Purkinje cell (primary cell): ENCODE results near the gene CHCHD2. TPM values are rescaled to one million over a fixed set of nuclear protein-coding genes. Genes with fewer than 3 reads are reported as not detected.

Experiments
- polyA plus RNA-seq: library from polyadenylated mRNA; unstranded; fragments of >200 nt; fragmentation: Nextera tagmentation; gene quantifications from 2 replicates; pipeline ENCODE4 v1.2.1, GENCODE V29; 2014

Gene CHCHD2
- 338 and 445 TPM in 2 replicates for polyA plus RNA-seq

GRCh38 chr7:56106108-56107073 is at the start of gene CHCHD2:
Gene CHCHD2, minus strand, starts transcription at chr7:56106476. Its CDS starts 63 bp downstream, at chr7:56106413.

DNA sequence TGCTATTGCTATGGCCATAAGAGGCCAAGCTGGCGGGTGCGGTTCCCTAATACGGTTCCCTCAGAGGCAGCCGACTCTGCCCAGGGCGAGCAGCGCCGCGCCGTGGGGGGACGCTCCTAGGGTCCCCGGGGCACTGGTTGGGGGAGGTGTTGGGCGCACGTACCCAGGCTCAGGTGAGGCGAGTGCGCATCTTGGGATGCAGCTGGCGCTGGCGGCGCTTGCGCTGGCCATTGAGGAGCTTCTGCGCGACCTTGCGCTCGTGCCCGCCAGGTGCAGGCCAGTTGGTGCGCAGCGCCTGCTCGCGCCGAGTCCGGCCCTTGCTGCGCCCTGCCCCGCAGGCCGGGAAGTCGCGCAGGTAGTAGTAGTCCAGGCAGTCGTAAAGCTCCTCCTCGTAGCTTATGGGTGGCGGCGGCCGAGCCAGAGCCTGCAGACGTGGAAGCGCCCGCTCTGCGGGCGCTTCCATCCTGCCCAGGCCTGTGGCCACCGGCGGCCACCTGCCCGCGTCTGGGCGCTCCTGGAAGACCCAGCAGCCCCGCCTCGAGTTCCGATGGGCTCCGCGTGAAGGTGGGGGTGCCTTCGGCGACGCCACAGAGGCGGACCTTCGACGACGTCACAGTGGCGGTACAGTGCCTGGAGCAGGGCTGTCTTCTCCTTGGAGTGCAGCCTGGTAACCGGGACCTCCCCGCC is 9.7 kb upstream of the CHCHD2 start, which contains the start of gene NUPR2:
Gene NUPR2 (minus strand): TSS at position 566 of the 687 bp plus-strand sequence. CDS start 103 bp downstream, at position 463.

DNA sequence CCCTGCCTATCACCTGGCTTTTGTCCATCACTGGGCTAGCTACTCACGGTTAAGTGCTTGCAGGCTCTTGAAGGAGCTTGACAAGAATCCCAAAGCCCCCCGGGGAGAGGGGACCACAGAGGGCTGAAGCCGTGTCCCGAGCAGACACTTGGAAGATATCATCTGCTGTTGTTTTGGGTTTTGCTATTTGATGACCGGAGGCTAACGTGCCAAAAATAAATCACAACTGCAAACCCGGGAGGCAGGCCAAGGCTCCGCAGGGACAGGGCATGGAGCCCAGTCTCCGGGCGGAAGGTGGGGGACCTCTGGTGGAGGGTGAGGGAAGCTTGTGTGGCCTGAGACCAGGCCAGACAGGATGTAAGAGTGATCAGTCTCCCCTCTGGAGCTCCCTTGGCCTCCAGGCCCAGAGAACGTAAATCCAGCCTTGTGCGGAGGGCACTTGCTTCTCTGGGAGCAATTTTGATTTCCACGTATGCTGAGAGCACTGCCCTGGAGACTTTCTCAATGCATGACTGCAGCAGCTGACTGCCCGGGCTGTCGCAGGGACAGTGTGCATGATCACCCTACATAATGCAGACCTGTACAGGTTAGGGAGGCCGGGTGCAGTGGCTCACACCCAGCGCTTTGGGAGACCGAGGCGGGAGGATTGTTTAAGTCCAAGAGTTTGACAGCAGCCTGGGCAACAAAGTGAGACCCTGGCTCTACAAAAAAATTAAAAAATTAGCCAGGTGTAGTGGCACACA is 13.3 kb downstream of the CHCHD2 start, which contains the start of gene PHKG1:
Gene PHKG1 (minus strand): TSS at position 164 of the 743 bp plus-strand sequence. CDS start 4,011 bp downstream, outside the sequence.

DNA sequence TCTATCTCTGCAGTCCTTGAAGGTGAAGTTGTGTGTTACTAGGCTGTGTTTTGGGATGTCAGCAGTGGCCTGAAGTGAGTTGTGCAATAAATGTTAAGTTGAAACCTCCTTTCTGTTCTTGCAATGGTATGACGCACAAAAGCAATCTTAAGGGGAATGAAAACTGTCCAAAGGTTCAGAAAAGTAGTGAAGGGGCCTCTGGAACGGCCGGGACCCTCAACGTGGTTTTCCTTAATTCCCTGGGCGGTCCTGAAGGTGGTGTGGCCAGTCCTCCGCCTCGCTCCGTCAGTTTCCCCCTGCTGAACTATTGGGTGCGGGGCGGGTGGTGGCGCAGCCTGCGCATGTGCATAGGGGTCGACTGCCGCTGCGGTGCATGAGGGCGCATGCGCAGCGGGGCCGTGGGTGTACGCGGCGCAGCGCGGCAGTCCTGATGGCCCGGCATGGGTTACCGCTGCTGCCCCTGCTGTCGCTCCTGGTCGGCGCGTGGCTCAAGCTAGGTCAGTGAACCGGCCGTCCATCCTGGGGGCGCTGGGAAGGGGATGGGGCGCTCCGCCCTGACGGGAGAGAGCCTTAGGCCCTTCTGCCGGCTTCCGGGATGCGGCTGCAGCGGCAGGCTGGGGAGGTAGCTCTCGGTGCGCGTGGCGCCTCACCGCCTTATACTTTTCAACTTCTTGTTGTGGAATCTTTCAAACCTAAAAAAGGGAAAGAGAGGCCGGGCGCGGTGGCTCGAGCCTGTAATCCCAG is 42.2 kb downstream of the CHCHD2 start, which contains the start of gene SUMF2:
Gene SUMF2 (plus strand): TSS at position 405 of the 744 bp plus-strand sequence. CDS start 26 bp downstream, at position 431.

Other genes with a start within 250 kb of the CHCHD2 start
- not detected in 2 replicates for gene SEPTIN14, start 243.7 kb downstream of the CHCHD2 start, polyA plus RNA-seq
- 0.34 and 1.2 TPM in 2 replicates for gene ZNF713, start 219.0 kb downstream of the CHCHD2 start, polyA plus RNA-seq
- 80.3 and 85.6 TPM in 2 replicates for gene MRPS17, start 154.6 kb downstream of the CHCHD2 start, polyA plus RNA-seq
- 45.6 and 47.7 TPM in 2 replicates for gene NIPSNAP2, start 141.9 kb downstream of the CHCHD2 start, polyA plus RNA-seq
- 3.2 and 5.8 TPM in 2 replicates for gene PSPH, start 55.0 kb downstream of the CHCHD2 start, polyA plus RNA-seq
- gene CCT6A, start 54.7 kb downstream of the CHCHD2 start, polyA plus RNA-seq: 192 and 216 TPM in 2 replicates
- gene SUMF2, start 42.2 kb downstream of the CHCHD2 start, polyA plus RNA-seq: 40.1 and 48.1 TPM in 2 replicates
- 4.0 and 4.3 TPM in 2 replicates for gene PHKG1, start 13.5 kb downstream of the CHCHD2 start, polyA plus RNA-seq
- gene NUPR2, start 9.9 kb upstream of the CHCHD2 start, polyA plus RNA-seq: 3.0 TPM in 1 of 2 replicates, not detected in the other